Hepatic stellate cell (primary cell): ENCODE data around the gene C19orf25.
"Not testable (repeated sequence)": the region's sequence is repeated elsewhere in the genome, so short reads cannot be mapped to it uniquely, and the experiment has no call there.

Experiments used
- DNase-seq: peaks from one replicate; pipeline ENCODE4 v3.0.0; 2011; ENCODE audit warnings: low spot score

Gene C19orf25

DNA sequence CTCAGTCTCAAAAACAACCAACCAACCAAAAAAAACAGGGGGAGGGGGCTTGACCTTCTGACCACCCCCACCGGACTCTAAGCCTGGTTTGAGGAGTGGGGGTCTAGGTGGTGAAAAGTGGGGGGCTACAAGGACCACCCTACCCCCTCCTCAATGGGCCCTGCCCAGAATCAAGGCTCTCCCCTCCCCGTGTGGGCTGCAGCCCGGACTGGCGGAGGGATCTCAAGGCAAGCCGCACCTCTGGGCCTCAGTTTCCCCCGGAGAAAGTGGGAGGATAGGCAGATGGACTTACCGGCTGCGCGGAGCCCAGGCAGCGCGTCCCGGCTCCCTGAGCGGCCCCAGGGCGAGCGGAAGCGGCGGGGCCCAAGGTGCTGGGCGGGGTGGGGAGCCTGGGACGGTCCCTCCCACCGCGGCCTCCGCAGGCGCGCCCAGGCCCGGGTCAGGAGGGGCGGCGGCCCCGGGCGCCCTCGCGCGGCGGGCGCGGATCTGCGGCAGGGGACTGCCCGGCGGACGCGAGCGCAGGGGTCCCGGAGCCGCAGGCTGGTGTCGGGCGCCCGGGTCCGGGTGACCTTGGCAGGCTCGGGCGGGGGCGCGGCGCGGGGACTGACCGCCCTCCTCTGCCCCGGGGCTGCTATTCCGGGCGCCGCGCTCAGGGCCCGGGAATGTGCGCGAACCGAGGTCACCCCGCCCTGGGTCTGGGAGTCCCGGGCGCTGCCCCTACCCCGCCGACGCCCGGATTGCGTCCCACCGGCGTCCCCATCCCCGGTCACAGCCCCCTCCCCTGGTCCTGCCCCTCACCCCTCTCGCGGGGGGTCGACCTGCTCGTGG, 33.9 kb upstream of the C19orf25 start, which contains the start of gene ADAMTSL5:
Gene ADAMTSL5 (minus strand): TSS at position 349 of the 828 bp plus-strand sequence. CDS start 2,076 bp downstream, outside the sequence.
- DNase-seq, result peak; percentile 73

DNA sequence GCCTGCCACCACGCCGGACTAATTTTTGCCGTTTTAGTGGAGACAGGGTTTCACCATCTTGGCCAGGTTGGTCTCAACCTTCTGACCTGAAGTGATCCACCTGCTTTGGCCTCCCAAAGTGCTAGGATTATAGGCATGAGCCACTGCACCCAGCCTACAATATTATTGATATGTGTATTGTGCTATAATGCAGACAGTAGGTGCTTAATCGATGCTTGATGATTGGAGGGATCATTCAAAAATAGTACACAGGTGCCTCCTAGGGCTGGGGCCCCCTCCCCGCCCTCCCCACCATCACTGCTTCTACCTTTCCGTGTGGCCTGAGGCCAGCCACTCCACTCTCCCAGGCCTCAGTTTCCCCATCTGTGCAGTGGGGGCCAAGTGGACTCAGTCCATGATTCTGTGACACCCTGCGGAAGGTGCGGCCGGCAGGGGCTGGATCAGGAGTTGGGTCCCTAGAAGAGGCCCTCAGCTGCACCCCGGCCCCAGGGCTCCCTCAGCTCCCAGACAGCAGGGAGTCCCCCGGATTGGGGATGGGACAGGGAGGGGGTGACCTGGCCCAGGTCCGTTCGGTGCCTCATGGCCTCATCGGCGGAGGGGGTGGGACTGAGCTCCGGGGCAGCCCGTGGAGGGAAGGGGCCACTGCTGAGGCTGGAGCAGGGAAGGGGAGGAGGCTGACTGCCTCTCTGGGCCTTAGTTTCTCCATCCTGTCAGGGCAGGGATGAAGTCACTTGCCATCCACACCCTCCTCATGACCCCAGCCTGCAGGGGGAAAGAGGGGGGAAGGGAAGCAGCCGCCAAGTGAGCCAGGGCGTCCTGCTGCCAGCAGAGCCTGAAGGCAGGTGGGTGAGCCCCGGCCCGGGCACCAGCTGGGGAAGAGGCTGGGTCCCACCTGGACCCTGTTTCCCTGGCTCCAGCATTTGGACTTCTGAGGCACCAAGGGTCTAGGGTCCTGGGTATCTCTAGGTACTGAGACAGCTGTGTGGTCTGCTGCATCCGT, 32.6 kb upstream of the C19orf25 start:
- DNase-seq, result no peak

DNA sequence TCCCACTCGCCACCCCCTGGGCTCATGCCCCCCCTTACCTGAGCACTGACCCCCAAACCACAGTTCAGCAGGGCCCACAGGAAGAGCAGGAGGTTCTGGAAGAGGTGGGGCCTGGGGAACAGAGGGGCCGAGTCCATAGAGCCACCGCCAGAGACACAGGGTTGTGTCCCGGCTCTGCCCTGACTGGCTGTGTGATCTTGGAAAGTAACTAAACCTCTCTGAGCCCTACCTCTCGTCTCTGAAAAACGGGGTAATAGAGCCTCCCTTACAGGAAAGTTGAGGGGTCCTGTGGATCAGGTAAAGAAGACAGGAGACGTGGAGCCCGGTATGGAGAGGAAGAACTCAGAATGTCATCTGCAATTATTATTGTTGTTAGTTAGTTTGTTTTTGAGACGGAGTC, 31.8 kb upstream of the C19orf25 start:
- no peak for DNase-seq

DNA sequence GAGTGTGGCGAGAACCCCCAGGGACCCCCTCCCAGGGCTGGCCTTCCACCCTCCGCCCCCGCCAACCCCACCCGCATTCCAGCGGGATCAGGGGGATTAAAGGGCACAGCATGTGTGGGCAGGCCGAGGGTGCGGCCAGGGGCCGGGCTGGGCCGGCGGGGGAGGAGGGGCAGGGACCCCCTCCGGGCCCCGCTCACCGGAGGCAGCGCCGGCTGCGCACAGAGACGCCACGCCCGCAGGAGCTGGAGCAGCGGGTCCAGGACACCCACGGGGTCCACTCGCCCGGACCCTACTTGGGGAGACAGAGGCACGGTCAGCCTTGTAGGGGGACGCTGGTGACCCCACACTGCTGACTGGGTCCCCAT, 31.4 kb upstream of the C19orf25 start:
- no peak for DNase-seq

DNA sequence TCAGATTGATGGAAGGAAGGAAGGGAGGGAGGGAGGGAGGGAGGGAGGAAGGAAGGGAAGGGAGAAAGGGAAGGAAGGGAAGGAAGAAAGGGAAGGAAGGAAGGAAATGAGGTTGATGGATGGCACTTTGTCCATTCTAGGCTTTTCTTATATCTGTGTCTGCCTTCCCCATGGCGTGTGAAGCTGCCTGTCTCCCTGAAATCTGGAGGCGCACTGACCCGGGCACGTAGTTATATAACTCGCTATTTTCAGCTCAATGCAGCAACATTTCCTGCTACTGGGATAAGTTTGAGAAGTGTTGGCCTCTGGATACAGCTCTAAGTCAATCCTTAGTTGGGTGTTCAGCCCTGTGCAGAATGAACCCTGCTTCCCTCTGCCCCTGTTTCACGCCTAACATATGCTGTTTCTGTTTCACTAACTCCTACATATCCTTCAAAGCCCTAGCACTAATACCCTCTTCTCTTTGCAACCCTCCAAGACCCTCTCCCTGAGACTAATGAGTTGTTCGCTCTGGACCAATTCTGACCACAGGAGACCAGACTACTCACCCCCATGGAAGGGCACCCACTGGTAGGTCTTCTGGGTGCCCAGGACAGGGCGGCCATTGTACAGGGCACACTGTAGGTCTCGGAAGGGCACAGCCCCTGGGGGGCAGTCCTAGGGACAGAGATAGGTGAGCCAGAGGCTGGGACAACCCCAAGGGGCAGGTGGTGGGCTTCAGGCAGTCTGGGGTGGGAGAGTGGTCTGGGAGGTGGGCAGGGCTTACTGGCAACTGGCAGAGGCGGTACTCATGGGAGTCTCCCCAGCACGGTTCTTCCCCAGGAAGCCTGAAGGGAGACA, 30.8 kb upstream of the C19orf25 start:
- no peak for DNase-seq

DNA sequence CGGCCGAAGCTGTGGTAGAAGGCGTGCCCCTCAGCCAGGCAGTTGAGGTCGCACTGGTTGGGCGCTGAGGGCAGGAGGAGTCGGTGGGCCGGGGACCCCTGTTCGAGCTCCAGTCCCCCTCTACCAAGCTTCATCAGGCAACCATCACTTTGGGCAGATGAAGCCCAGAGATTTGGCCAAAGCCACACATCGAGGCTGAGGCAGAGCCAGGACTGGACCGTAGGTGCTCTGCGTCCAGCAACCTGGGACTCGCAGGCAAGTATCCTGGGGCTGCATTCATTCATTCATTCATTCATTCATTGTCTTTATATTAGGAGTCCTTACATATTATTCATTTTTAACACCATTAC, 29.5 kb upstream of the C19orf25 start:
- DNase-seq, result no peak

DNA sequence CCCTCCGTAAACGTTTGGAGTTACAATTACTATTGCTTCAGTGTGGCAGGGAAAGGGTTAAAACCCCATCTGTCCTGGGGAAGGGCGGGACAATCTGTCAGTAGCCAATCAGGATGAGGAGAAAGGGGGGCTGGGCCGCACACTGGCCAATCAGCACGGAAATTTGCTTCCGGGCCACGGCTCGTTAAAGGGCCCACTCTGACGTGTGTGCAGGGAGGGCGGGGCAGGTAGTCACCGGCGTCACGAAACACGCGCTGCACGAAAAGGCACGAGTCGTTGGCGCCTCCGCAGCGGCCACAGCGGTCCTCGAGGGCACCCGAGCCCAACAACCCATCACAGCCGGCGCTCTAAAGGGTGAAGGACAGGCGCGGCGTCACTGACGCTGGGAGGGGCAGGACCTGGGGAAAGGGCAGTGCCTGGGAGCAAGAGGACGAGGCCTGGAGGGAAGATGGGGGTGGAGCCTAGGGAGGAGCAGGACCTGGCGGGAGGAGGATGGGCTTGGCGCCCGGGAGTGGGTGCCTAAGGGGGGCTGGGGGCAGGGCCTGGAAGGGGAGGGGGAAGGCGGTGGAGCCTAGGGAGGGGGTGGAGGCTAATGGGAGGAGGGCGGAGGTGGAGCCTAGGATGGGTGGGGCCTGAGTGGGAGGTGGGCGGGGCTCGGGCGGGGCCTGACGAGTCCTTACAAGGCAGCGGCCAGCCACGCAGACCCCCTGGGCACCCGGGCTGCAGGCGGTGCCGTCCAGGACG, 28.9 kb upstream of the C19orf25 start:
- DNase-seq, result peak; percentile 100

DNA sequence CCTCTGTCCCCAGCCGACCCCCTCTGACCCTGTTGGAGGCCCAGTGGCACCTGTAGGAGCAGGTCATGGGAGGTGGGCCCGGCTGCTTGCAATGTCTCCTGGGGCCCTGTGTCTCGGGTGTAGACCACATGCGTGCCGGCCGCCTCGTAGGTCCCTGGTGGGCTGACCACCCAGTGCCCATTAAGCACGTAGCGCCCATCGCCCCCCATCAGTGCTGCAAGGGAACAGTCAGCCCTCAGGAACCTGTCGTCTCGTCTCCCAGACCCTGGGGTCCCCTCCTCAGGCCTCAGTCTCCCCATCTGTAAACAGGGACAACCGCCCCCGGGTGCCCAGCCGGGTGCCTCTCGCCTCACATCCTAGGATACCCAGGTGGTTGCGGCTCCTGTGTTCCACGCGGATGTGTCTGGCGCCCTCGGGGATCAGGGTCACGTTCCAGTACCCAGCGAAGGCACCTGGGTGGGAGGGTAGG, 28.2 kb upstream of the C19orf25 start:
- no peak for DNase-seq

DNA sequence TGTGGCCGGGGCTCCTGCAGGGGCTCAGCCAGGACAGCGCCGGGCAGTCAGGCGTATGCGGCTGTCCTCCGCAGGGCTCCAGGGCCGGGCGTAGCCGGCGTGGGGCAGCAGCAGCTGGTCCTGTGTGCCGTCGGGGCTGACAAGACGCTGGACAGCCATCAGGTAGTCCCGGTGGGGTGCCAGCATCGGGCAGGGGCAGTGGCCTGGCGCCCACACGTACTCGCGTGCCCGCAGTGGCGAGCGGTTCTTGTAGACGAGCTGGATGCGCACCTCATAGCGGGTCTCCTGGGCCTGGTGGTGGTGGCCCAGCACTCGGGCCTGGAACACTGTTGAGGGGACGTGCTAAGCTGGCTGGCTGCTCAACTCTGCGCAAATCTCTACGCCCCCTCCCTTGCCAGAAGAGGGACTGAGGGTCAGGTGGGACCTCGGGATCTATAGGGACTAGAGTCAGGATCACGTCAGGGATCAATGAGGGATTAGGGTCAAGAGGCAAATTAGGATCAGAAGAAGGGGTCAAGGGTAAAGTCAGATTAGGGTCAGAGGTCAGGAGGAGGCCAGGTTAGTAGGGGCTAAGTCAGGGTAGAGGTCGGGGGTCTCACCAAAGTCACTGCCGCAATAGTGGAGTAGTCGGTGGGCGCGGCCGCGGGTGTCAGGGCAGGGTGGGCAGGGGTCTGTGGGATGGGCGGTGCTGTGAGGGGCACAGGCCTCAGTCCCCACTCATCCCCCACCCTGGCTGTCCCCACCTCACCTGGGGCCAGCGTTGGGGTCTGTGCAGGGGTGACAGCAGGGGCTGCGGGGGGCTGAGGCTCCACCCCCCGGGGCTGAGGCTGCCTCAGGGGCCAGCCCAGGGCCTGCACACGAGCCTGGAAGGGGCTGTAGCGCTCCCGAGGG, 27.2 kb upstream of the C19orf25 start:
- DNase-seq, result no peak

DNA sequence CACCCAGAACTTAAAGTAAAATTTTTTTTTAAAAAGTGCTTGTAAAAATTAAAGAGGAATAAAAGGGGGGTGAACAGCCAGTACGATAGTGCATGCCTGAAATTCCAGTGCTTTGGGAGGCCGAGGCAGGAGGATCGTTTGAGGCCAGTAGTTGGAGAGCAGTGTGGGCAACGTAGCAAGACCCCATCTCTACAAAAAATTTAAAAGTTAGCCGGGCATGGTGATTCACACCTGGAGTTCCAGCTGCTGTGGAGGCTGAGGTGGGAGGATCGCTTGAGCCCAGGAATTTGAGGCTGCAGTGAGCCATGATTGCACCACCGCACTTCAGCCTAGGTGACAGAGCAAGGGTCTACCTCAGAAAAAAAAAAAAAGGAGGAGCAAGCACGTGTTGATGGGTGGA, 26.0 kb upstream of the C19orf25 start:
- no peak for DNase-seq

DNA sequence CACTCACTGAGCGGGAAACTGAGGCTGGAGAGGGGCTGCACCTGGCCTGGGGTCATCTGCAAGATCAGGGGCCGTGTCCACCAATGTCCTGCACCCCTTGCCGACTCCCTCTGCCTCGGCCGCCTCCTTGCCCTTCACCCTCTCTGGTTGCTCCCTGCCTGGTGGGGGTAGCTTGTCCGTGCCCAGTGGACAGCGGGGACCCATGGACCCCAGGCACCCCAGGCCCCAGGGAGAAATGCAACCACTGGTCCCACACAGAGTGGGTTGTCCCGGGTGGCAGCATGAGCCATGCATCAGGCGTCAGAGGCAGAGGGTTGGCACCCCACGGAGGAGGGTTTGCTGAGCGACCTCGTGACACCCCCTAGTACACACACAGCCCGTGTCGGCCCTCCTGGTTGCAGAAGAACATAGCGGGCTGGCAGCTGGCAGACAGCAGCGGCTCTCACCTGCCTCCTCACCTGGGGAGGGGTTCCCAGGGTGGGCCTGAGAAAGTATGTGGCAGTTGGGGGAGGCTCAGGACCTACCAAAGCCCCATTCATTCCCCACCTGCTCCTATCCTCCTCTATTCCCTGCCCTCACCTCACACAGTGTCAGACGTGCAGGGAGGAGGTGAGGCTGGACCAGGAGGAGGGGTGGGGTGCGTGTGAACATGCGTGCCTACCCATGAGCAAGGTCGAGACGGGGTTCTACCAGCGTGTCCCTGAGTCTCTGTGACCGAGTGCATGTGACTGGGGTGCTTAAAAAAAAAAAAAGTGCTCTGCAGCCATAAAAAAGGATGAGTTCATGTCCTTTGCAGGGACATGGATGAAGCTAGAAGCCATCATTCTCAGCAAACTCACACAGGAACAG, 25.1 kb upstream of the C19orf25 start:
- DNase-seq, result no peak

DNA sequence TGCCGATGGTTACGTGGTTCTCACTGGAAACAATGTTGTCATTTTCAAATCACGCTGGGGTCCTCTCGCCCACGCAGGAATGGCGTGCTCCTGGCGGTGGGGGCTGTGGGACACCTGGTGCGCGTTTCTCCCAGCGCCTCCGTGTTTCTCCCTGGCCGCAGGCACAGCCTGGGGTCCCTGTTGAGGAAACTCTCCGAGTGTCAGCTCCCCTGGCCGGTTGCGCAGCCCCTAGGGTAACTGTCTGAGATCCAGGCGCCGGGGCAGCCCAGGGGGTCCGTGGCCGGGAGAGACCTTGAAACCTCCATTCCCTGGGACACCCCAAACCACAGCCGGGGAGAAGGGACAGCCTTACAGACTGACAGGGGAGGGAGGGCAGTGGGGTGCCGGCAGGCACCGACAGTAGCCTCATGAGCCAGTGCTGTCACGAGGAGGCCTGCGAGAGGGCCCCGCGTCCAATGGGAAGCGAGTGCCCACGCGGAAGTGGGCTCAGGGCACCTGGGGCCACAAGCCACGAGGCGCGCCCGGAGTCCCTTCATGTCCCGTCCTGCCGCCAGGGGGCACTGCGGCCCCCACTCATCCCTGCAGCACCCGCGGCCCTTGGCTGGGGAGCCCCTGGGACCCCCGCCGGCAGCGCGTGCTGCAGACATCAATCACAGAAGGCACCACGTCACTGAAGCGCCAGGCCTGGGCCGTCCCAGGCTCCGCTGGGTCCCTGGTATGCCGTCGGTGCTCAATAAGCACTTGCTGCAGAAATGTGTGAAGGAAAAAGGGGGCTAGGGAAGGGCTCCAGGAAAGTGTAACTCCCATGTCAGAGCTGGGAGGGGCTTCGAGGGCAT, 24.3 kb upstream of the C19orf25 start:
- DNase-seq, result no peak

DNA sequence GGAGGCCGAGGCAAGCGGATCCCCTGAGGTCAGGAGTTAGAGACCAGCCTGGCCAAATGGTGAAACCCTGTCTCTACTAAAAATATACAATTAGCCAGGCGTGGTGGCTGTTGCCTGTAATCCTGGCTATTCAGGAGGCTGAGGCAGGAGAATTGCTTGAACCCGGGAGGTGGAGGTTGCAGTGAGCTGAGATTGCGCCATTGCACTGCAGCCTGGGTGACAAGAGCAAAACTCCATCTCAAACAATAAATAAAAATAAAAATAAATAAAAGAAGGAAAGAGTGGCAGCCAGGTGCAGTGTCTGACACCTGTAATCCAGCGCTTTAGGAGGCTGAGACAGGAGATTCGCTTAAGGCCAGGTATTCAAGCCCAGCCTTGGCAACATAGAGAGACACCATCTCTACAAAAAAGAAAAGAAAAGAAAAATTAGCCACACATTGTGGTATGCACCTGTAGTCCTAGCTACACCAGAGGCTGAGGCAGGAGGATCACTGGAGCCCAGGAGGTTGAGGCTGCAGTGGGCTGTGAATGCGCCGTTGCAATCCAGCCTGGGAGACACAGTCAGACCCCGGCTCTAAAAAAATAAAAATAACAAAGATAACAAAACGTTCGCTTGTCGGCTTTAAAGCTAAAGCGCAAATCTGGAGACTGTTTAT, 23.5 kb upstream of the C19orf25 start:
- no peak for DNase-seq

DNA sequence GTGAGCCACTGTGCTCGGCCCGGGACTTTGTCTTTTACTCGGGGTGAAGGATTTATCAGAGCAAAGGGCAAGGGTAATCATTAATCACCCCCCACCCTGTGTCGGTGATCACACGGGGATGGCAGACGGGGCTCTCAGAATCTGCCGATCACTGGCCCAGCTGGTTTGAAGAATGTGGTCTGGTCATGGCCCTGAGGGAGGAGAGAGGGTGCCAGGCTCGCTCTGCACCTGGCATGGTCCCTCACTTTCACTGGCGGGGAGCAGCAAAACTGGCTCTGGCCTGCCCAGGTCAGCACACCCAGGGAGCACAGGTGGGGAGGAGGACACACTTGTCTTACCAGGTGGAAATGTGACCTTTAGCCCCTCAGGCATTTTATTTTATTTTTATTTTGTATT, 22.2 kb upstream of the C19orf25 start:
- no peak for DNase-seq

DNA sequence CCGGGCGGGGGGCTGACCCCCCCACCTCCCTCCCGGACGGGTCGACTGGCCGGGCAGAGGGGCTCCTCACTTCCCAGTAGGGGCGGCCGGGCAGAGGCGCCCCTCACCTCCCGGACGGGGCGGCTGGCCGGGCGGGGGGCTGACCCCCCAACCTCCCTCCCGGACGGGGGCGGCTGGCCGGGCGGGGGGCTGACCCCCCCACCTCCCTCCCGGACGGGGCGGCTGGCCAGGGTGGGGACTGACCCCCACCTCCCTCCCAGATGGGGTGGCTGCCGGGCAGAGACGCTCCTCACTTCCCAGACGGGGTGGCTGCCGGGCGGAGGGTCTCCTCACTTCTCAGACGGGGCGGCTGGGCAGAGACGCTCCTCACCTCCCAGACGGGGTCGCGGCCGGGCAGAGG, 20.2 kb upstream of the C19orf25 start:
- DNase-seq, result not testable (repeated sequence)

DNA sequence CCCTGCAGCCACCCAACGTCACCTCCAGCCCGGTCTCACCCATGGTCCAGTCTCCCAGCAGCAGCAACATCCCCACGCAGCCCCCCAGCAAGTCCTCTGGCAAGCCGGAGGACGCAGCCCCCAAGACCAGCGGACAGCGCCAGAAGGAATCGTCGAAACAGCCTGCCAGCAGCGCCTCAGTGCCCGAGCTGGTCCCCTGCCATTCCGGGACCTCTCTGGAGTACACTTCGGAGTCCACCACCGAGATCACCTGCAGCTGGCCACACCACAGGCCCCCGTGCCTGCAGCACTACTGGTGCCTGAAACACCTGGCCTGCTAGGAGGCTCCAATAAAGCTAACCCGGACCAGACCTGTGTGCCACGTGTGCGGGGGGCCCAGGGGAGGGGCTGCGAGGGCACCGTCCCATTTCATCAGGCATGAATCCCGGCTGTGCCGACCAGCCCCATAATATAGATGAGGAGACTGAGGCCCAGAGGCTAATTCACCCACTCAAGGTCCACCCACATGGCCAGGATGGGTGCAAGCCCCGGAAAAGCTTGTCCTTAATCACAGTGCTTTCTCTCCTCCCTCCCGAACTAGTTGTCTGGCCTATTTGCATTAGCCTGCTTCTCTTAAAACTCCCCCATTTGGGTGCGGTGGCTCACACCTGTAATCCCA, 18.7 kb upstream of the C19orf25 start:
- DNase-seq, result no peak
